ENCODE data around the gene GPR85. TPM values are rescaled to one million over a fixed set of nuclear protein-coding genes. Genes with fewer than 3 reads are reported as not detected.
"Not testable (repeated sequence)": the region's sequence is repeated elsewhere in the genome, so short reads cannot be mapped to it uniquely, and the experiment has no call there.

GPR85 gene
- total RNA-seq, 4 donors from 2014 or later: 0.90 to 2.8 TPM; not detected in 2

- H3K36me3 ChIP-seq: no peaks in the 10 kb centered on the region
- no peak for DNase-seq (ENCODE audit: low spot score in 2 of 2)
- no peaks in the 10 kb centered on the region for H3K27me3 ChIP-seq
- no peaks in the 10 kb centered on the region for H3K9me3 ChIP-seq
- H3K4me1 ChIP-seq: peaks cover 0 to 10% (median under 1%) of the 10 kb centered on the region in 4 donors
- H3K4me3 ChIP-seq: no peak overlapping the region
- TF ChIP-seq EP300 (IDR thresholded peaks at IDR 0.05): no peak
- TF ChIP-seq, protein P1, sequence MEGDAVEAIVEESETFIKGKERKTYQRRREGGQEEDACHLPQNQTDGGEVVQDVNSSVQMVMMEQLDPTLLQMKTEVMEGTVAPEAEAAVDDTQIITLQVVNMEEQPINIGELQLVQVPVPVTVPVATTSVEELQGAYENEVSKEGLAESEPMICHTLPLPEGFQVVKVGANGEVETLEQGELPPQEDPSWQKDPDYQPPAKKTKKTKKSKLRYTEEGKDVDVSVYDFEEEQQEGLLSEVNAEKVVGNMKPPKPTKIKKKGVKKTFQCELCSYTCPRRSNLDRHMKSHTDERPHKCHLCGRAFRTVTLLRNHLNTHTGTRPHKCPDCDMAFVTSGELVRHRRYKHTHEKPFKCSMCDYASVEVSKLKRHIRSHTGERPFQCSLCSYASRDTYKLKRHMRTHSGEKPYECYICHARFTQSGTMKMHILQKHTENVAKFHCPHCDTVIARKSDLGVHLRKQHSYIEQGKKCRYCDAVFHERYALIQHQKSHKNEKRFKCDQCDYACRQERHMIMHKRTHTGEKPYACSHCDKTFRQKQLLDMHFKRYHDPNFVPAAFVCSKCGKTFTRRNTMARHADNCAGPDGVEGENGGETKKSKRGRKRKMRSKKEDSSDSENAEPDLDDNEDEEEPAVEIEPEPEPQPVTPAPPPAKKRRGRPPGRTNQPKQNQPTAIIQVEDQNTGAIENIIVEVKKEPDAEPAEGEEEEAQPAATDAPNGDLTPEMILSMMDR (IDR thresholded peaks at IDR 0.05): no peak
- no peak for TF ChIP-seq POLR2A (IDR thresholded peaks at IDR 0.05)
- no peak overlapping the region for H3K27ac ChIP-seq
These were observed 36.1 kb upstream of the GPR85 start for GRCh38 chr7:113122744-113123143.

- WGBS, 2 donors: 68 to 83% methylated on average over 1 of the region's 1 CpG
- H3K4me3 ChIP-seq: no peak overlapping the region
- DNase-seq (ENCODE audit: low spot score in 2 of 2): no peak
- no peaks in the 10 kb centered on the region for H3K27me3 ChIP-seq
- peaks cover 0 to 8% (median 0%) of the 10 kb centered on the region in 3 donors for H3K36me3 ChIP-seq
- no peak overlapping the region for H3K27ac ChIP-seq
- peaks cover 0 to 15% (median 3%) of the 10 kb centered on the region in 4 donors for H3K4me1 ChIP-seq
- no peaks in the 10 kb centered on the region for H3K9me3 ChIP-seq
- no peak for TF ChIP-seq EP300 (IDR thresholded peaks at IDR 0.05)
- TF ChIP-seq POLR2A (IDR thresholded peaks at IDR 0.05): no peak
- TF ChIP-seq, protein P1 (IDR thresholded peaks at IDR 0.05): no peak
These were observed 34.0 kb upstream of the GPR85 start for GRCh38 chr7:113120647-113121046.

DNA sequence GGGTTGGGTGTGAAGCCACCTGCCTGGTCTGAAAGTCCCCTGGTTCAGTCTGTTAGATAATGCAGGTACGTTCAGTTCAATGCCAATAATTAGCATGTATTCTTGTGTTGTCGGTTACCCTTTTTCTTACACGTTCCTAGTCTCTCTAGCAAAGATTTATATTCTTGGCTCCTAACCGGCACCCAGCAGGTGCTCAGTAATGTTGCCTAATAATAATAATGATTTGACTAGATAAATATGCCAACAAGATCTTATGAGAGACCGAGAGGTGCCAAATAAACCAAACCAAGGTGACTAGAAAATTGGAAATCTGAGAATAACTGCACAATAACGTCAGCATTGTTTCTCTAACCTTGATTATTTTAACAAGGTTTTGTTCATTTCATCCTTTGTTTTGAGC is 32.8 kb upstream of the GPR85 start:
- Histone ChIP-seq H3K36me3 (peaks cover 0 to 12% (median 0%) of the 10 kb centered on the region in 3 donors), H3K4me3 (no peak overlapping the region), H3K9me3 (no peaks in the 10 kb centered on the region), H3K4me1 (peaks cover 0 to 15% (median 3%) of the 10 kb centered on the region in 4 donors), H3K27me3 (no peaks in the 10 kb centered on the region), H3K27ac (no peak overlapping the region)
- WGBS, 2 donors: 82 to 85% methylated on average over 6 of the region's 6 CpGs
- DNase-seq (ENCODE audit: low spot score in 2 of 2): no peak
- TF ChIP-seq EP300 (IDR thresholded peaks at IDR 0.05) (no peak), POLR2A (IDR thresholded peaks at IDR 0.05) (no peak)
- TF ChIP-seq, protein P1 (IDR thresholded peaks at IDR 0.05): no peak

- Histone ChIP-seq H3K27ac (peak within 1 kb of the TSS; percentile 51 to 72 (median 64)), H3K9me3 (no peaks in the 10 kb centered on the region), H3K4me3 (peak within 1 kb of the TSS; percentile 39 to 72 (median 54)), H3K4me1 (peaks cover 0 to 15% (median 3%) of the 10 kb centered on the region in 4 donors), H3K36me3 (peaks cover 0 to 18% (median 0%) of the 10 kb centered on the region in 3 donors), H3K27me3 (no peaks in the 10 kb centered on the region)
- peak; percentile 88 to 92 for DNase-seq (ENCODE audit: low spot score in 2 of 2)
- 0 to 1% methylated on average over 35 of the region's 35 CpGs for WGBS, 2 donors
- peak in 1 of 2 donors; percentile 97 for TF ChIP-seq EP300 (IDR thresholded peaks at IDR 0.05)
- TF ChIP-seq, protein P1 (IDR thresholded peaks at IDR 0.05): peak in 1 of 5 experiments; percentile 17
- peak; percentile 78 to 79 for TF ChIP-seq POLR2A (IDR thresholded peaks at IDR 0.05)
These were observed 31.7 kb upstream of the GPR85 start, which contains the start of gene SMIM30 for GRCh38 chr7:113118074-113118959. SMIM30 (minus strand) TSS chr7:113118554; CDS start chr7:113117578, 976 bp downstream.

DNA sequence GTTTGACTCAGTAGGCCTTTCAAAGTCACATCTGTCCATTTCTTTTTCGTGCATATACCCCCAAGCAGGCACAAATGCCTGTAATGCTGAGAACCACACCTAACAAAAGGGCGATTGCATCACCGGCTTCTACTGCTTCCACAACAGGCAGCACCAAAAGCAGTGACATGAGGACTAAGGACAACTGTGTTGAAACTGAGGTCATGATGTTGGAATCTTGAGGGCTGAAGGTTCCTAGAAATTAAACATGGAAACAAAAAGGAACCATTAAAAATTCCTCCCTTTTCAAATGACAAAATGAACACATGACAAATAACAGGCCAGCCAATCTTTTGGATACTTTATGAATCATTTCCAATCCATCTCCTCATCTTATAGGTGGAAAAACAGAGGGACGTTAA is 30.7 kb upstream of the GPR85 start:
- H3K27me3 ChIP-seq, H3K9me3 ChIP-seq: not testable (repeated sequence)
- peaks cover 0 to 18% (median 0%) of the 10 kb centered on the region in 3 donors for H3K36me3 ChIP-seq
- DNase-seq (ENCODE audit: low spot score in 2 of 2): peak in 1 of 2 donors; percentile 16
- H3K4me1 ChIP-seq: peaks cover 0 to 15% (median 3%) of the 10 kb centered on the region in 4 donors
- peak overlapping the region in 2 of 4 donors; percentile 66 to 72 for H3K27ac ChIP-seq
- peak overlapping the region in 2 of 4 donors; percentile 44 to 65 for H3K4me3 ChIP-seq
- WGBS, 2 donors: 75 to 78% methylated on average over 4 of the region's 4 CpGs
